Motor neuron (in vitro differentiated cells): ENCODE data around the gene L3MBTL3. TPM values are rescaled to one million over a fixed set of nuclear protein-coding genes. Genes with fewer than 3 reads are reported as not detected.
"Not testable (repeated sequence)": the region's sequence is repeated elsewhere in the genome, so short reads cannot be mapped to it uniquely, and the experiment has no call there.

Source experiments
- ATAC-seq, 8 experiments: fragments of 200-7000 bp; cut with Tn5 transposase; replicated peaks in 6 of 8; 2 replicates each; pipeline ENCODE4 v1.8.0; 2021; ENCODE audit warnings: mild to moderate bottlenecking in 8 of 8, moderate library complexity in 8 of 8
- H3K27ac ChIP-seq, 2 donors: fragments of 250-450 bp; sonication (Bioruptor Pico); 2 replicates each; pipeline ENCODE4 v1.9.0; 2021; ENCODE audit warnings: antibody characterized with exemption in 2 of 2, mild to moderate bottlenecking in 2 of 2, moderate library complexity in 1 of 2
- H3K4me1 ChIP-seq, 2 donors: fragments of 250-450 bp; sonication (Bioruptor Pico); replicated peaks in 1 of 2; 2 replicates each; pipeline ENCODE4 v1.6.1; 2021; ENCODE audit warnings: antibody characterized with exemption in 2 of 2, mild to moderate bottlenecking in 2 of 2, moderate library complexity in 1 of 2
- H3K4me3 ChIP-seq, 5 donors: fragments of 250-450 bp; sonication (Bioruptor Pico); 2 replicates each; pipeline ENCODE4 v1.9.0; 2021; ENCODE audit warnings: antibody characterized with exemption in 5 of 5, mild to moderate bottlenecking in 5 of 5, moderate library complexity in 4 of 5
- WGBS, 10 experiments: fragments of 450-650 bp; shearing (Covaris generic); methylation state at CpG; one replicate each; pipeline ENCODE4 v1.0.0; 2022; 5-methylcytosine and 5-hydroxymethylcytosine counted together
- in situ Hi-C, 9 experiments: fragments of 400-800 bp; cut with MboI; loops; one replicate each; pipeline ENCODE4 v1.15.0; 2021; ENCODE audit warnings: low sequenced_read_pairs in 9 of 9, low pct_unique_long_range_greater_than_20kb in 2 of 9; ENCODE audit not compliant: unreplicated experiment in 9 of 9
- total RNA-seq, 8 experiments: library from RNA; unstranded; fragments of 300-600 nt; gene quantifications; 2 replicates each; pipeline versions ENCODE4 v1.2.3 to v1.2.4, GENCODE V29; 2022

The L3MBTL3 gene
- total RNA-seq, 8 experiments from 2014 or later, result 7.5 to 12.6 (median 10.9) TPM

DNA sequence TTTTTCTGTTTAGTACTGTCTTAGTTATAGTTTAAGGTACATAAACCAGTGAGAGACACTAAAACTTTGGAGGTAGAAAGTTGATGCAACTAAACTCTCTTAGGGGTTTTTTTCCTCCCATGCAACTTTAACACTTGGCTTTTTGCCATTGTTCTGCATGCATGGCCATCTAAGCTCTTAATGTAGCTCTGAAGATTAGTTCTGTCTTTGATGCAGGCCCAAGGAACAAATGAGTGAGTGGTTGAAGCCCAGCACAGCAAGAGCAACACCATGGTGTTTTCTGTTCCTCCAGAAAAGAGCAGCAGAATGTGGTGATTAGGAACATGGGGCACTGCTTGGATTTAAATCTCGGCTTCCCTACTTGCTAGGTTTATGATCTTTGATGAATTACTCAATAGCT, 89.3 kb downstream of the L3MBTL3 start:
- in situ Hi-C loops, result no loop called here
- 40 to 100% (median 100%) methylated on average over 1 of the region's 1 CpG; no CpG with 5 or more reads in 2 of the 10 experiments for WGBS, 10 experiments
- ATAC-seq, result no peak
- H3K4me1 ChIP-seq, result no peaks in the 10 kb centered on the region
- no peak overlapping the region for H3K27ac ChIP-seq
- H3K4me3 ChIP-seq, result no peak overlapping the region

DNA sequence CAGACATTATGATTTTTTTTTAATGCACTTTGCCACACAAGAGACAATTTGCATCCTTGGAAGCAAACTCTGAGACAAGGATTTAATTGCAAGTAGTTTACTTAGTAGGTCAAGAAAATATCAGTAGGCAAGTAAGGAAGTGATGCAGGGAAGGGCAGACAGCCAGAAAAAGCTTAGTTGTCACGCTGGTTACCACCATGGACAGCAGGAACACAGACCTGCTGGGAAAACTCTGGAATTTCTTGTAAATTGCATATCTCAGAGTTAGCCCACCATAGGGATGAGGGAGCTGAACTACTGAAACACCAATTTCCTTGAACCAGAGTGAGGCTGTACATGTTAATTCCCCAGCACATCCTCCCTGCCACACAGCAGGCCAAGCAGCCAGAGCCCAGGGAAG, 92.7 kb downstream of the L3MBTL3 start:
- H3K27ac ChIP-seq, result no peak overlapping the region
- ATAC-seq, result no peak
- 80 to 100% (median 100%) methylated on average over 1 of the region's 1 CpG; no CpG with 5 or more reads in 2 of the 10 experiments for WGBS, 10 experiments
- no peaks in the 10 kb centered on the region for H3K4me1 ChIP-seq
- in situ Hi-C loops, result no loop called here
- no peak overlapping the region for H3K4me3 ChIP-seq

DNA sequence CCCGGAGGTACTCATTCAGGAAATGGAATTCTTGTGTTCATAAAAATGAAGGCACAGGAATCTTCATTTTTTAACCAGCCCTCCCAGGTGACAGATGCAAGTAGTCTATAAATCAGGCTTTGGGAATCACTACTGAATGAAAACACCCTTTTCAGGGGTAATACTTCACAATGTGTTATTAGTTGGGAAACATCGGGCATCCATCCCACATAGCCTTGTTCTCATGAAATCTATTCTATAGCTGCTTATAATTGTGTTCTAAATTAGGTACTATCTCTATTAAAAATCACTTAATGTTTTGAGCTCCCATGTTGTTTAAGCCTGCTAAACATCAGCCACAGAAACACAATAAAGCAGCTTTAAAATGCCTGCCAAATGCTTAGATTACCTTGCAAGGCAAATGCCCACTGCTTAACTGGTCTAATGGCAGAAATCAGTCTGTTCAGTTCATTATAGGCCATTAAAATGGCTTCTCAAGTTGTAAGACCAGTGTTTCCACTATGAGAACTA, 94.9 kb downstream of the L3MBTL3 start:
- ATAC-seq, result no peak
- Histone ChIP-seq H3K4me3 (no peak overlapping the region), H3K4me1 (no peaks in the 10 kb centered on the region), H3K27ac (no peak overlapping the region)
- WGBS, 10 experiments, result 15 to 100% (median 83%) methylated on average over 1 to 2 of the region's 2 CpGs; no CpG with 5 or more reads in 2 of the 10 experiments
- in situ Hi-C loops, result no loop called here

DNA sequence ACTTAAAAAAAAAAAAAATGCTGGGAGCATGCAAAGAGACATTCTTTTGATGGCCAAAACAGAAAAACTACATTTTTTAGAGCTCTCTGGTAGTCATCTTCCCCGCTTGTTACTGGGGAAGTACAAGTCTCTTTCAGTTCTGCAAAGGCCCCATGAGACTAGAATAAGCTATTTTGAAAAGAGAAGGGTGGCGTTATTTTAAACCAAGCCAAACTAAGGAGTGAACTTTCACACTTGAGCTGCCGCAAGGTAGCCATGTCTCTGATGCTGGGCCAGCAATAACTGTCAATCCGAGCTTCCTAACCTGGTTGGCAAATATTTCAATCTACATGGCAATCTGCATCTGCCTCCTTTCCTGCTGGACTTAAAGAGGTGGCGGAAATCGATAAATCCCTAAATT, 96.7 kb downstream of the L3MBTL3 start:
- in situ Hi-C loops, result no loop called here
- no peak overlapping the region for H3K4me3 ChIP-seq
- no peak overlapping the region for H3K27ac ChIP-seq
- 93 to 100% (median 95%) methylated on average over 2 to 6 of the region's 6 CpGs; no CpG with 5 or more reads in 1 of the 10 experiments for WGBS, 10 experiments
- H3K4me1 ChIP-seq, result peaks cover 0 to 2% of the 10 kb centered on the region in 2 donors
- ATAC-seq, result no peak

DNA sequence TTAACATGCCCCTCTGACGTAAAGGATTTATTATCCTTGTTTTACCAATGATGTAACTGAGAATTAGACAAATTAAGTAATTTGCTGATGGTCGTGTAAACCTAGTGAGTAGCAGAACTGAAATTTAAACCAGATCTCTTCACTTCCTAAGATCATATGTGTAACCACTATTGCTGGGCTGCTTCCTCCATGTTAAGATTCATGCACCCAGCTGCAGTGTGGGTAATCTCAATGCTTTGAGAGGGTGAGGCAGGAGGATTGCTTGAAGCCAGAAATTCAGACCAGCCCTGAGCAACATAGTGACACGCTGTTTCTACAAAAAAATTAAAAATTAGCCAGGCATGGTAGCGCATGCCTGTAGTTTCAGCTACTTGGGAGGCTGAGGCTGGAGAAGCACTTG, 97.9 kb downstream of the L3MBTL3 start:
- in situ Hi-C loops, result no loop called here
- no peak for ATAC-seq

DNA sequence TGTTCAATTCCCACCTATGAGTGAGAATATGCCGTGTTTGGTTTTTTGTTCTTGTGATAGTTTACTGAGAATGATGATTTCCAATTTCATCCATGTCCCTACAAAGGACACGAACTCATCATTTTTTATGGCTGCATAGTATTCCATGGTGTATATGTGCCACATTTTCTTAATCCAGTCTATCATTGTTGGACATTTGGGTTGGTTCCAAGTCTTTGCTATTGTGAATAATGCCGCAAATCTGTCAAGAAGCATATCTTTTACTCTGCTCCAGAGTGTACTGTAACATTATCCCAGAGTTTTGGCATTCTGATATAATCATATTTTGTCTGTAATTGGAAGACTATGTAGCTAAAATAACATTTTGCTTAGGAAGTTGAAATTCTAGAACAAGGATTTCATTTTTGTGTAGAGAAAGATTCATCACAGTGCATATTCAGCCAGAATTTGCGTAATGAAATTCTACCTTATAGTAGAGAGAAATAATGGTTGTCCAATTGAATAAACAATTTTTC, 98.9 kb downstream of the L3MBTL3 start:
- H3K4me1 ChIP-seq, H3K27ac ChIP-seq, in situ Hi-C loops, ATAC-seq, H3K4me3 ChIP-seq: not testable (repeated sequence)
- 100% methylated on average over 1 to 2 of the region's 4 CpGs; no CpG with 5 or more reads in 5 of the 10 experiments for WGBS, 10 experiments

More for the DNA sequence above, 97.9 kb downstream of the L3MBTL3 start:
- H3K4me1 ChIP-seq, result peaks cover 0 to 2% of the 10 kb centered on the region in 2 donors
- no peak overlapping the region for H3K4me3 ChIP-seq
- WGBS, 10 experiments, result 60 to 100% (median 96%) methylated on average over 2 to 4 of the region's 4 CpGs; no CpG with 5 or more reads in 2 of the 10 experiments
- no peak overlapping the region for H3K27ac ChIP-seq

DNA sequence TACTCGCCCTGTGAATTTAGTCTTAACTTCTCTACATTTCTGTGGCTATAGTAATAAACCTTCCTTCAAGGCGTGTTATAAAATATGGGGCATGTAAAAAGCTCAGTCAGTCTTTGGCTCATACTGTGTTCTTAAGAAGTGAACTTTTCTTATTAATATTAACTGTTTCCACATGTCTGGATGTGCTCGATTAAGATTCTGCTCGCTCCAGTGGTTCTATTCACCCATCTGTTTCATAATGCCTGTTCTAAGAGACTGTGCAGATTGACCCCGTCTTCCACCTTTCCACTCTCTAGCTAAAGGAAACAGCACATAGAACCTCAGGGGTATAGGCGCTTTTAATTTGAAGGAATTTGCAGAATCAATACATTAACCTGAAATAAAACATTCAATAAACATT, 99.9 kb downstream of the L3MBTL3 start:
- WGBS, 10 experiments, result 38 to 100% (median 57%) methylated on average over 1 to 6 of the region's 6 CpGs
- Histone ChIP-seq H3K4me3 (no peak overlapping the region), H3K4me1 (peaks cover 0 to 2% of the 10 kb centered on the region in 2 donors), H3K27ac (no peak overlapping the region)
- in situ Hi-C loops, result no loop called here
- no peak for ATAC-seq

DNA sequence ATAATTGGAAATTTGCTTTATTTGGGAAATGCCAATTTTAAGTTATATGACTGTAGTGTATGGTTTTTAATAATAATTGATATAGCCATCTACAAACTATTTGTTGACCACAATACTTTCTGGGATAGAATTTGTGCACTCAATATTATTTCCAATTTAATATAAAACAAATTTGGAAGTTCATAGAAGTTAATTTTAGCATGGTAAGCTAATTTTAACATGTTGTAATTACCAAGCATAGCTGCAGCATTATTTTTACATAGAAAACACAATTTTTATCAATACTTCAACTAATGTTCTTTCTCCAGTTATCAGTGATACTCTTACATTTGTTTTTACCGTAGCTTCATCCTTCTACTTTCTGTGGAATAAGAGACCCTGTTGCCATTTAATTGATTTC, 100.8 kb downstream of the L3MBTL3 start:
- 71 to 100% (median 100%) methylated on average over 1 of the region's 1 CpG; no CpG with 5 or more reads in 3 of the 10 experiments for WGBS, 10 experiments
- H3K4me3 ChIP-seq, result no peak overlapping the region
- no peak overlapping the region for H3K27ac ChIP-seq
- H3K4me1 ChIP-seq, result peaks cover 0 to 2% of the 10 kb centered on the region in 2 donors
- no peak for ATAC-seq
- in situ Hi-C loops, result no loop called here

DNA sequence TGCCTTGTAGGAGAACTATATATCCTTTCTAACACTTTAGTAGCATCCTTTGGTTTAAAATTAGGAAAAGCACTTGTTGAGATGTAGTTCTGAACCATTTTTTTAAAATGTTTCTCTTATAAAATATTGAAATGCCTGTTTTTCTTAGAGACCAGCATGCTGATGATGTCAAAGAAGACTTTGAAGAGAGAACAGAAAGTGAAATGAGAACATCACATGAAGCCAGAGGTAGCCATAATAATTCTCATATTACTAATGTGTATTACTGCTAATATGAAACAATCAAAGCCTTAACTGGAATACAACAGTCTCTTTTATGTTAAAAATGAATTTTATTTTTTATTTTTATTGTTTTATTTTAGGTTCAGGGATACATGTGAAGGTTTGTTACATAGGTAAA, 102.3 kb downstream of the L3MBTL3 start:
- Histone ChIP-seq H3K27ac (no peak overlapping the region), H3K4me1 (peaks cover 0 to 2% of the 10 kb centered on the region in 2 donors), H3K4me3 (no peak overlapping the region)
- no peak for ATAC-seq
- in situ Hi-C loops, result no loop called here

DNA sequence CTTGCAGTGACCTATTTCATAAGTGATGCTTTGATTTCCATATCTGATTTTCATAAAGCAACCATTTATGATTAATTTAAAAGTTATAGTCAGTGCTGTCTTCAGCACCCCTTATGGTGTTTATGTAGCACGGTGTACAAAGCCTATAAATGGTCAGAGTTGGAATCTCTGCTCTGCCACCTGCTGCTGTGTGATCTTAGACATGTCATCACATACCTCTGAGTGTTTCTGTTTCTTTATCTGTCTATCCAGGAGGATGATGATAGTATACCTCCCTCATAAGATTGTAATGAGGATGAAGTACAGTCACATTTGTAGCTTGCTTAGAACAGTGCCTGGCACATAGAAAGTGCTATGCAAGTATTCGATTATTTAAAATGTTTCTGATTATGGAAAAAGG, 103.9 kb downstream of the L3MBTL3 start:
- in situ Hi-C loops, result no loop called here
- 25 to 100% (median 92%) methylated on average over 1 to 2 of the region's 2 CpGs; no CpG with 5 or more reads in 3 of the 10 experiments for WGBS, 10 experiments

DNA sequence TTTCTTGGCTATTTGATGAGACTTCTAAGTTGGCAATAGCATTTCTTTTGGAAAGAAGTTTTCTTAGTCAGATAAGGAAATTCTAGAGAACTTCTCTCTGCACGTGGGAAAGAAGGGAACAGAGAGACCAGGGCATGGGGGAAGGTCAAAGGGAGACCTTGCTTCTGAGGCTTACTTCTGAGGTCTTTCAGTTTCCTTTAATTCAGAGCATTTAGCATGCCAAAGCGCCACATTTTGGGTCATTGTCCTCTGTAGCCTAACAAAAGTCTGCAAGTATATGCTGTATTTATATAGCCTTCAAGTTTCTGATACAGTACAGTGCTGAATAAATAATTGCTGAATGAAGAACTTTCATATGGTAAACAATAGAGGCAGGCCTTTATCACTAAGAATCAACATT, 108.8 kb downstream of the L3MBTL3 start:
- in situ Hi-C loops, result no loop called here
- no peak overlapping the region for H3K27ac ChIP-seq
- WGBS, 10 experiments, result 0 to 86% (median 51%) methylated on average over 1 to 2 of the region's 2 CpGs
- ATAC-seq, result no peak
- H3K4me3 ChIP-seq, result no peak overlapping the region
- no peaks in the 10 kb centered on the region for H3K4me1 ChIP-seq

More for the DNA sequence above, 103.9 kb downstream of the L3MBTL3 start:
- ATAC-seq, result no peak
- H3K4me3 ChIP-seq, result no peak overlapping the region
- no peak overlapping the region for H3K27ac ChIP-seq
- peaks cover 0 to 2% of the 10 kb centered on the region in 2 donors for H3K4me1 ChIP-seq

DNA sequence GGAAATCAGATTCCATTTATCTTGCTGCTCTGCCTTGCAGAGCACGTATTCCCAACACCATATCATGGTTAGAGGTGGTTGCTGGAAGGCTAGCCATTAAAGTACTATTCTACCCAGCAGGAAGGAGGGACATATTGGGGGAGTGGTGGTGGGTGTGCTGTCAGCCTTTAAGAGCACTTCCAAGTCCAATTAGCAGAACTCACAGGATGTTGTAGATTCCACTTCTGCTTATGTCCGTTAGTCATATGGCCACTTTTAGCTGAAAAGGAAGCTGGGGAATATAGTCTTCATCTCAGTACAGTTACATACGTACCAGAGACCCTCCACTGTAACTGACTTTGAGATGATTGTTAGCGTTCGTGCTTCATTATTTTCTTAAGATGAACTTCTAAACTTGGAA, 109.9 kb downstream of the L3MBTL3 start:
- 75 to 100% (median 93%) methylated on average over 1 to 5 of the region's 5 CpGs; no CpG with 5 or more reads in 1 of the 10 experiments for WGBS, 10 experiments
- in situ Hi-C loops, result no loop called here
- Histone ChIP-seq H3K4me3 (no peak overlapping the region), H3K4me1 (no peaks in the 10 kb centered on the region), H3K27ac (no peak overlapping the region)
- no peak for ATAC-seq

DNA sequence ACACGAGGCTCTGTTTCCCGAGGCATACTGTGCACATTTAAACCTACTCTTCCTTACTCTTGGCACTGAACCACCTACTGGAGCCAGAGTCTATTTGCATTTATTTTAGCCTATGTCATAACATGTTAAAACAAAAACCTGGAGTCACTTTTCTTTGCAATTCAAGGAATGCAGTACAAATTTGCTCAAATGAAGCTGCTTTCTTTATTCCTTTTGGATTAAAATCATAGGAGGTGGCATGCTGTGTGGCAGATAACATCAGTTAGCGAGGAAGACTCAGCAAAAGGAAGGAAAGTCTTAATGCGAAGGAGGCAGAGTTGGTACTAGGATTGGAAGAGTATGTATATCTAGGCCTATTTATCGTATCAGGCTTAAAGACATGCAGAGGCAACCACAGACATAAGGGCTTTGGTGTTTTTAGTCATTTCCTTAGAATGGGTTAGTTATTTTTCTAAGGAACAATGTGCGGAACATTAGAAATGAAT, 111.4 kb downstream of the L3MBTL3 start:
- Histone ChIP-seq H3K4me1 (no peaks in the 10 kb centered on the region), H3K27ac (no peak overlapping the region), H3K4me3 (no peak overlapping the region)
- WGBS, 10 experiments, result 39 to 100% (median 91%) methylated on average over 4 to 6 of the region's 6 CpGs
- in situ Hi-C loops, result no loop called here
- peak in 3 of 8 experiments; percentile 28 to 60 (median 50) for ATAC-seq

DNA sequence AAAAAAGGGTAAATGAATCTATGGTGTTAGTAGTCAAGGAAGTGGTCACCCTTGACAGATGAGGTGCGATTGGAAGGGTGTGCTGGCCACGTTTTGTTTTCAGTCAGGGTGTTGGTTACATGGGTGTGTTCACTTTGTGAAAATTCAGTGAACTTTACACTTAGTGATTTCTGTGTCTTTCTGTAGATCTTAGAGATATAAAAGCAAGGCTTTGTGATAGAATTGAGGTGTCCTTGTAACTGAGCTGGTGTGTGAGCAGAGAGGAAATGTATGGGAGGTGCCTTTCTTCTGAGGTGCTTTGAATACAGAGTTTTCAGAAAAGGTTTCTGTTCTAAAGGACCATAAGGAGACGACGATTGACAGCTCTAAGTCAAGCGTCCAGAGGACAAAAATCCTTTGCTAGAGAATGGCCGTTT, 113.9 kb downstream of the L3MBTL3 start:
- in situ Hi-C loops, result no loop called here
- WGBS, 10 experiments, result 47 to 100% (median 80%) methylated on average over 1 to 6 of the region's 6 CpGs
- no peak overlapping the region for H3K27ac ChIP-seq
- H3K4me1 ChIP-seq, result no peaks in the 10 kb centered on the region
- H3K4me3 ChIP-seq, result no peak overlapping the region
- ATAC-seq, result peak in 2 of 8 experiments; percentile 36 to 85
